GM15510 (cell line): ENCODE data around the gene MLLT6.

Source experiments
- POLR2A ChIP-seq: IDR thresholded peaks from 3 replicates; pipeline ENCODE4 v1.6.1; 2011; ENCODE audit warnings: borderline replicate concordance; ENCODE audit not compliant: insufficient read length; ENCODE audit errors: extremely low read depth

The MLLT6 gene

DNA sequence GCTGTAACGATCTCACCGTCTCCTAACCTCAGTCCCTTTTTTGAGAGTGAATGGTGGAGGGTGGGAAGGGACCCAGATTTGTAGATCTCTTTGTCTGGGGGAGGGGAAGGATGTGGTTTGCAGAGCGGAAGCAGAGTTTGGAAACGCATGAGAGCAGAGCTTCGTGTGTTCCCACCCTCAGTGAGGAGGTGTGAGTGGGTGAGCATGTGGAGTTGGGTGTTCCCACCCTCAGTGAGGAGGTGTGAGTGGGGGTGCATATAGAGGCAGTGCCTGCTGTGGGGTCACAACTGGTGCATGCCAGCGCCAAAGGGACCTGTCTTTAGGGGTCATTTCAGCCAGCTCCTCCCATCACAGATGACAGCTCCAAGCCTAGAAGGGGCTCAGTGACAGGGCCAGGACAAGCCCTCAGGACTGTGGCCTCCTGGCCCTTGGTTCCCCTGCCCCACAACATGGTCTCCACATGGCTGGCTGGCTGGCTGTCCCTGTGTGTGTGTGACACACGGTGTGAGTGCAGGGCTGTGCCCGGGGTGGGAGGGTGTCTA lies 23.3 kb downstream of the MLLT6 start:
- TF ChIP-seq POLR2A: no peak

DNA sequence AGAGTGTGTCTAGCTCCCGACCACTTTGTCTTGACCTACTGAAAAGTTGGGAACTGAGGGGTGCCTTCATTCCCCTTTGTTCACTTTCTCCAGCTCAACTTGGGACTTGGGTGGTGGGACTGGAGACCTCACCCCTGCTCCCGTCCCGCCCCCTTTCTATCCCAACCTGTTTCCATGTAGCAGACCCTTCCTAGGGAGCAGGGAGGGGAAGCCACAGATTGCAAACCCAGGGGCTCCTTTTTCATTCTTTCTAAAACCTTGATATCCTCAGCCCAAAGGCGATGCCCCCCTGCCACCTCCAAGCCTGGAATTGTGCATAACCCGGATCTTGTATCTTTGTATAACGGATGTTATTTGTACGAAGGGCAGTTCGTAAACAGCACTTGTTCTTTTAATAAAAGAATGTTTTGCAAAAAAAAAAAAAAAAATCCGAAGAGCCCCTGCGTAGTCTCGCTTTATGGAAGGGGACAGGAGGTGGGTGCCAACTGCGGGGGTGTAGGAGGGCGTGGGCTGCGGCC lies 24.4 kb downstream of the MLLT6 start:
- TF ChIP-seq POLR2A: no peak

DNA sequence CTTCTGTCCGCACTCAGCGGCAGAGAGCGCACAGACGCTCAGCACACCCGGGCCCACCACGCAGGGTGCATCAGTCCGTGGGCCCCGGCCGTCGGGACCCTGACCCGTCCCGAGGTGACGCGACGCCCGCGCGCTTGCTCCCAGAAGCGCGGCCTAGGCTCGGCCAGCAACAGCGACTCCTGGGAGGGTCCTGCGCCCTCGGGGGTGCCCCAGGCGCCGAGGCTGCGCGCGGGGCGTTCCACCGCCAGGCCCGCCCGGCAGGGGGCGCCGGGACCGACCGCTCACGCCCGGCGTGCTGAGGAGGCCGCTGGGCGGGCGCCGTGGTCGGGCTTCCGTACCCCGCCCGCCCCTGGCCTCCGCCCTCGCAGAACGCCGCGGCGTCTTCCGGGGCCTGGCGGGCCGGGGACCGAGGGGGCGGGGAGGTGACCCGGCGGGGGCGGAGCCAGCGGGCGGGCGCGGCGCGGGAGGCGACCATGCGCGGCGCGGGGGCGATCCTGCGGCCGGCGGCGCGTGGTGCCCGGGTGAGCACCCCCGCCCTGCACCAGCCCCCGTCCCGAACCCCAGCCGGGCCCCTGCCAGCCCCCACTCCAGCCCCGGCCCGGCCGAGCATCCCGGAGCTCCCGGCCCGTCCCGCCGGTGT lies 24.9 kb downstream of the MLLT6 start, which contains the start of gene CISD3:
CISD3 (plus strand) TSS at position 456 of the 640 bp plus-strand sequence; CDS start at position 474, 18 bp downstream.
- no peak for TF ChIP-seq POLR2A

DNA sequence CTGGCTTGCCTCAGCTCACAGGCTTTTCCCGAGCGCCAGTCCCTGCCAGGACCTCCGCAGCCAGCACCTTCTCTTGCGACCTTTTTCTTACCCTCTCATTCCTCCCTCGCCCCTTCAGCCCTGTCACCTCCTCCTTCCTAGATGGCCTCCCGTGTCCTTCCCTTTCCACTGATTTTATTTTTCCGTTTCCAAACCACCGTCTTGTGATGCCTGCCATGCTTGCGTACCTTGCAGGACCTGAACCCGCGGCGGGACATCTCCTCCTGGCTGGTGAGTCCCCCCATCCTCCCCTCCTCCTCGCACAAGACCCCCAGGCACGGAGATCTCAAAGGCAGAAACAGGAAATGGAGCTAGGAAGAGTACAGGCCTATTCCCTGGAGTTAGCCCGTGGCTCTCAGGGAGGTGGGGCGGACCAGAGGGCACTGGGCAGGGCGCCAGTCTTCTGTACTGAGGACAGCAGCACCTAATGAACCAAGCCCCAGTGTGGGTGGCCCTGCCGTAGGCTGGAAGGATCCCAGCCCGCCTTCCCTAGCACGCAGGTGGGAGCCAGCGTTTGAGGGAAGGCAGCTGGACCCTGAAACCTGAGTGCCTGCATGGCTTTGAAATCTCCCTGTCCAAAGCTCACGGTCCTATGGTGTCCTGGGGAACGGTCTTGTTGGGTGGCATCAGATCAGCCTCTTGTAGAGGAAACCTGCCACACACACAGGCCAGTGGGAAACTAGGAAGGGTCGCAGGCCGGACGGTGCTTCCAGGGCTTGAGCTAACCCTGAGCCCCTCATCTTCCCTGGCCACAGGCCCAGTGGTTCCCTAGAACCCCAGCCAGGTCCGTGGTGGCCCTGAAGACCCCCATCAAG lies 25.7 kb downstream of the MLLT6 start:
- no peak for TF ChIP-seq POLR2A

DNA sequence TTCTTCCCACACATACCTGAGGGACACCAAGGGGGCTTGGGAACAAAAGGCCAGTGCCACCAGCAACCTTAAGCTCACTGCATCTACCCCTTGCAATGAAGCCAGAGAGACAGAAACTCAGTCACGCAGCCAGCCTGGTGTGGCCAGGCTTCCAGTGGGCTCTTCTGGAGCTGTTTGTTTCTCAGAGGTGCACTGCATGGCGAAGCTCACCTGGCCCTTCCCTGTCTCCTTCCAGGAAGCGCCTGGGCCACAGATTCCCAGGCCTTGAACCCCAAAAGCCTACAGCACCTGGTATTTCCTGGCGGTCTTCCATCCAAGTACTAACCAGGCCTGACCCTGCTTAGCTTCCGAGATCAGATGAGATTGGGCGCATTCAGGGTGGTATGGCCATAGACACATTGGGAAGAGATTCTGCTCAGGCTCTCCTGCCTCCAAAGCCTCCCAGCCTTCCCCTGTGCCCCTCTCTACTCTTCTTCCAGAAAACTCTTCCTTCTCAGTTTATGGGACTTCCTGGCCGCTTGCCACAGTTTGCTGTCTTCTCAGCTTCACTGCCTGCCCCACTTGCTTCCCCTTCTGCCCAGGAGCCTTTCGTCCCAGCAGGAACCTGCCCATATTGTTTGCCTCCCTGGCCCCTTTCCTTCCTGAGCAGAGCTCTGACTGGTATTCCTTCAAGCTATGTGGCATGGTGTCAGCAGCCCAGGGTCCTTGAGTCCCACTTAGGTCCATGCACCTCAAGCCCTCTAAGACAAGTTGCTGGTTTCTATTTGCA lies 26.6 kb downstream of the MLLT6 start:
- TF ChIP-seq POLR2A: no peak

DNA sequence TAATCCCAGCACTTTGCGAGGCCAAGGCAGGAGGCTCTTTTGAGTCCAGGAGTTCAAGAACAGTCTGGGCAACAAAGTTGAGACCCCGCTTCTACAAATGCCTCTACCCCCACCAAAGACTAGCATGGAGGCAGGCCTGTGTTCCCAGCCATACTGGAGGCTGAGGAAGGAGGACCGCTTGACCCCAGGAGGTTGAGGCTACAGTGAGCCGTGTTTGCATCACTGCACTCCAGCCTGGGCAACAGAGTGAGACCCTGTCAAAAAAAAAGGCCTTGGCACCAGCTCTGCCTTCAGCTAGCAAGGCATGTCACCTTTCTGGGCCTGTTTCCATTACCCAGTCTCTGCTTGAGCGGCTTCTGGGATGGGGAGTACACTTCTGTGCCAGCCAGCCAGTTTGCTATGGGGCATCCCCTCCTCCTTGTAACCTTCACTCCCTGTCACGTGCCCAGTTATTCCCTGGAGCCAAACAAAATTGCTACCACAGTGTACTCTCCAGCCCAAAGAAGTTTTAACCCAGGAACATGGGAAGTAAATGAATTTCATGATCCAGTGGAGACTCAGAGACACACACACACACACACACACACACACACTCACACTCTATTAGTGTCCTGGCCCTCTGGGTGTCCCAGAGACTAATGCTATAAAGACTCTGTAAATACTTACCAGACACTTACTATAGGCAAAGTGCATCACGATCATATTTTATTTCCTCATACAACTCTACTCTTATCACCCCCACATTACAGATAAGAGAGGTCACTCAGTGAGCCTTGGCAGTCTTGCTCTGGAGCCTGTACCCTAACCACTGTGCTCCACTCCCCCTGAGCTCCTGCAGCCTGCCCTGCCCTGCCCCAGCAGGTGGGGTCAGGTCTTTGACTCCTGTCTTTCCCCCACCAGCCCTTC lies 27.6 kb downstream of the MLLT6 start:
- no peak for TF ChIP-seq POLR2A

DNA sequence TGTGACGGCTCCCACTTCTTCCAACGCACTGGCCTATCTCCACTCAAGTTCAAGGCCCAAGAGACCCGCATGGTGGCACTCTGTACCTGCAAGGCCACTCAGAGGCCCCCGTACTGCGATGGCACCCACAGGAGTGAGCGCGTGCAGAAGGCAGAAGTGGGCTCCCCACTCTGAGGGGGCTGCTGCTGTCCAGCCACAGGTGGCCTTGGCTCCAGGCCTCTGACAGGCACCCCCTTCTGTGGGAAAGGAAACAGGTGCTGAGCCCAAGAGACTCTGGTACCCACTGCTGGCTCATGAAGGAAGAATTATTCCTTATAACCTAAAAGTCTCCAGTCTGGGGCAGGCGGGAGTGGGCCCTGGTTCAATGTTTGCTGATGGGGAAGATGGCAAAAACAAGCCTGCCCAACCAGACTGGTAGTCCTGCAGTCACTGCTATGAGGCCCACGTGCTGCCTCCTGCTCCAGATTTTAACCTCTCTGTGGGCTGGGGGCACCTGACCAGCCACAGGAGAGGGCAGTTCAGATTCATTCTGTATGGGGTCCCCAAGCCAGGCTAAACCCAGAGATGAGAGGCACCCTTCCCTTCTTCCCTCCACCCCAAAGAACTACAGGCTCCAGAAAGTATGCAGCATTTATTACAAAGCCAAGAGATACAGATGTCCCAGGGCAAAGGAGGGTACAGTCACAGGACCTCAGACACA lies 28.4 kb downstream of the MLLT6 start:
- TF ChIP-seq POLR2A: no peak

DNA sequence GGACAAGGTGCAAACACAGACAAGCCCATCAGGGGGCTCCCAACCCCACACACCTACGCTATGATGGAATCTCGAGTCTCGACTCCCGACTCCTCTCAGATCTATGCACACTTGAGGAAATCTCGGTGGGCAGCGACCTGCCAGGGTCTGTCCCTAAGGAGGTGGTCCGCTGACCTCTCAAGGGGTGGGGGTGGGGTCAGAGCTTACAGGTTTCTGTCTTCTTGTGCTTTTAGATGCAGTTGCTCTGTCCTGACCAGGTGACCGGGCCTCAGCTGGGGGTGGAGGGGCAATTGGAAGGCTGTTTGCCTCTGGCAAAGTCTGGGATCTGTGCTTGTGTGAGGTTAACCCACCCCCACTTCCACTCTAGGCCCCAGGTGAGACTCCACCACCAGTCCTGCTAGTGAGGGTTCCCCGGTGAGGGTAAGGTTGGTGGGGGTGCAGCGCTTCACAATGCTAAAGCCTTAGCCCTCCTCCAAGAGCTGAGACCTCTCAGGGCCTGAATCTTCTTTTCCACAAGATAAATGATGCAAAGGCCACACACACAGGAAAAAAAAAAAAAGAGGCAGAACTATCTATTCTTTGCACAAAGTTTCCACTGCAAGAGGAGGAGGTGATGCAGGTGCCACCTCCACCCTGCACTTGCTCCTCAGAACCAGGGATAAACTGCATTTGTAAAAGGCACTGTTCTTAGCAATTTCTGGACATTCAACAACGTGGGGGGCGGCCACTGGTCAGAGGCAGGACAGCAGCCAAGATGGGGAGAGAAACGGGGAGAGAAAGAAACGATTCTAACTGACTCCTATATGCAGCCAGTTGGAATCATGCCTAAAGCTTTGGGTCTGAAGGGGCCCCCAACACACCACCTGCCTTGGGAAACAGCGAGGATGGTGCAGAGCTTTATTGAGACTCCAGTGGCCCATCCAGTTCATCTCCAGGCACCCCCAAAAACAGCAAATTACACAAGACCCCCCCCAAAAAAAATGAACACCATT lies 29.2 kb downstream of the MLLT6 start:
- TF ChIP-seq POLR2A: no peak

DNA sequence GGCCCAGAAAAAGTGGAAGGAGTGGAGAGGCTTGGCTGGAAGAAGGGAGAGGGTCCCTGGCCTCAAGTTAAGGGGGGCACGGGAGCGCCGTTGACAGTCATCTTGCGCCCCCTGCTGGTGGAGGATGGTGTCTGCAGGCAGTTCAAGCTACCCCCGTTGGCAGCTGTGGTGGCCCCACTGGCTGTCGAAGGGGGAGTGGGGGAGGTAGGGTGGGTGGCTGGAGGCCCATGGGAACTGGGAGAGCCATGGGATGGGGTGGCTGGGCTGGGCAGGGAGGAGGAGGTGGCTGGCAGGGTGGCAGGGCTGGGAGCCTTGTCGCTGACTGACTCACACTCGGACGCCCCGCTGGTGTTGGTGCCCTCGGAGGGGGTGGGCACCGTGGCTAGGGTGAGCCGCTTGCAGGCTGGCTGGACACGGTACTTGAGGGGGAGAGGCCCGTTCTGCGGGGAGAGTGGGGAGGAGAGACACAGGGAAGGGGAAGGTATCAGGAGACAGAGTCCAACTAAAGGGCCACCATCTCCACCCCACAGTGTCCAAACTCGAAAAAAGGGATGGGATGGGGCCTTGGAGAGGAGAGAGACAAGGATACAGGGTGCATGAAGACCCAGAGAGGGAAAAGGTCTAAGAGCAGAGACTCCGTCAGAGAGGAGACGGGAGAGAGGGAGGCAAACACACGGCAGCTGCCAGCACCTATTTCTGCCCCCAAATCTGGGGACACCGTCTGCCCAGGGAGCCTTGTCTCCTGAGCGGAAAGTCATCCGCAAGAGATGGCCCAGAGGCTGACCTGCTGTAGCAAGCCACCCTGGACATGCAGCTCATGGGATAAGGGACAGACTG lies 30.3 kb downstream of the MLLT6 start:
- TF ChIP-seq POLR2A: no peak

DNA sequence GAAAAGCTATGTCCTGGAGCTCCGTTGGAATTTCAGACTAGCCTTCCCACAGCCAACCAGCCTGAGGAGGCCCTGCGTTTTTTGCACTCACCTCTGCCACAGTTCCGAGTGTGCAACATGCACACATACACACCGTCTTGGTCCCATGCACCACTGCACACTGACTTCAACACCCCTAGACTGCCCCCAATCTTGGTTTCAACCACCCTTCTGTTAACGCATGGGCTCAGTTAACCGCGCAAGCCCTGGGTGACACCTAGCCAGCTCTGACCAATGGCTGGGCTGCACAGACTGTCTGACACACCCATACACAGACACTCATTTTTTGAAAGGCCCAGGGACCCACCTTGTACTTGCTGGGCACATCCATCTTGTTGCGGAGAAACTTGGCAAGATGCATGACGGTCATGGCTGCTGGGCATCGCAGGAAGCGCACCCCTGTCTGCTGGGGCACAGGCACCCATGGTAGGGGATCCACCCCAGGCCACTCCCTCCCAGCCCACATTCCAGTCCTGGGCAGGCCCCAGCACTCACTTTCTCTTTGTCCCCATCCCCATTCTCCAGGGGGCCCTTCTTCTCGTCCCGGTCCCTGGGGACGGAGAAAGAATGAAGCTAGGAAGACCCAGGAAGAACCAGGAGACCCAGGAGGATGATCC lies 33.1 kb downstream of the MLLT6 start:
- no peak for TF ChIP-seq POLR2A

DNA sequence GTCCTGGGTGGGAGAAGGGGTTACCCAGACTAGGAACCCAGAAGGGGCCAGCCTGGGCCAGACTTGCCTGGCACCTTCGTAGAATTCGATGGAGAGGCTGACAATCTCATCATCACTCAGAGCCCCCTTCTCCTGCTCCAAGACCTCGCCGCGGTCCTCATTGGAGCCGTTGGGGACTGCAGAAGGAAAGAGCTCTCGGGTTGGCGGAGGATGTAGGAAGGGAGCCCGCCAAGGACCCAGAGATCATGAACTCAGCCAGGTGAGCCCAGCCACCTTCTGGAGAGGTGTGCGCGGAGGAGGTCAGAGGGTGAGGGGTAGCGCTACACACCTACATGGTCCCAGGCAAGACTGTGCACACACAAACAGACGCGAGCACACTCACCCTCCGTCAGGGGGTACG lies 33.6 kb downstream of the MLLT6 start:
- no peak for TF ChIP-seq POLR2A
